ENCODE measurements around the gene PSMF1. TPM values are rescaled to one million over a fixed set of nuclear protein-coding genes. Genes with fewer than 3 reads are reported as not detected.

The PSMF1 gene
- polyA plus RNA-seq, 1 donor from 2014 or later = 236 TPM

GRCh38 chr20:1086277-1087213 lies 31.9 kb upstream of the PSMF1 start:
- Histone ChIP-seq H3K4me3 (ENCODE audit: low read length) (no peak overlapping the region), H3K79me2 (replicated peaks; ENCODE audit: insufficient read depth, low read length) (no peaks in the 10 kb centered on the region), H3K9me3 (ENCODE audit: low read length) (no peaks in the 10 kb centered on the region), H3K9me2 (ENCODE audit: insufficient read depth, low read length) (no peaks in the 10 kb centered on the region), H2AFZ (ENCODE audit: low read depth, low read length) (no peak overlapping the region), H3K9ac (ENCODE audit: low read length) (no peak overlapping the region), H4K20me1 (ENCODE audit: insufficient read depth) (no peaks in the 10 kb centered on the region), H3F3A (ENCODE audit: insufficient read depth, low read length, poor library complexity, severe bottlenecking) (no peaks in the 10 kb centered on the region), H3K36me3 (ENCODE audit: insufficient read depth, low read length) (no peaks in the 10 kb centered on the region), H3K27me3 (ENCODE audit: insufficient read depth, low read depth, low read length) (no peaks in the 10 kb centered on the region), H3K4me2 (ENCODE audit: low read length) (no peak overlapping the region), H3K27ac (ENCODE audit: low read length) (no peak overlapping the region)
- TF ChIP-seq POLR2AphosphoS5 (IDR thresholded peaks at IDR 0.05) = no peak
- no peak for TF ChIP-seq SMC3 (conservative IDR thresholded peaks at IDR 0.05; ENCODE audit: poor library complexity)
- no peak for TF ChIP-seq EZH2 (IDR thresholded peaks at IDR 0.05; ENCODE audit: borderline replicate concordance, insufficient read depth, low read length, poor library complexity, severe bottlenecking)
- TF ChIP-seq RAD21 (conservative IDR thresholded peaks at IDR 0.05) = no peak
- no peak for TF ChIP-seq MXI1 (conservative IDR thresholded peaks at IDR 0.05; ENCODE audit: poor library complexity, severe bottlenecking)
- no peak for TF ChIP-seq TAF1 (IDR thresholded peaks at IDR 0.05; ENCODE audit: low read depth)
- TF ChIP-seq CTCF (IDR thresholded peaks at IDR 0.05; ENCODE audit: poor library complexity, severe bottlenecking) = no peak
- TF ChIP-seq EP300 (conservative IDR thresholded peaks at IDR 0.05; ENCODE audit: poor library complexity, severe bottlenecking) = no peak
- TF ChIP-seq, protein P1, sequence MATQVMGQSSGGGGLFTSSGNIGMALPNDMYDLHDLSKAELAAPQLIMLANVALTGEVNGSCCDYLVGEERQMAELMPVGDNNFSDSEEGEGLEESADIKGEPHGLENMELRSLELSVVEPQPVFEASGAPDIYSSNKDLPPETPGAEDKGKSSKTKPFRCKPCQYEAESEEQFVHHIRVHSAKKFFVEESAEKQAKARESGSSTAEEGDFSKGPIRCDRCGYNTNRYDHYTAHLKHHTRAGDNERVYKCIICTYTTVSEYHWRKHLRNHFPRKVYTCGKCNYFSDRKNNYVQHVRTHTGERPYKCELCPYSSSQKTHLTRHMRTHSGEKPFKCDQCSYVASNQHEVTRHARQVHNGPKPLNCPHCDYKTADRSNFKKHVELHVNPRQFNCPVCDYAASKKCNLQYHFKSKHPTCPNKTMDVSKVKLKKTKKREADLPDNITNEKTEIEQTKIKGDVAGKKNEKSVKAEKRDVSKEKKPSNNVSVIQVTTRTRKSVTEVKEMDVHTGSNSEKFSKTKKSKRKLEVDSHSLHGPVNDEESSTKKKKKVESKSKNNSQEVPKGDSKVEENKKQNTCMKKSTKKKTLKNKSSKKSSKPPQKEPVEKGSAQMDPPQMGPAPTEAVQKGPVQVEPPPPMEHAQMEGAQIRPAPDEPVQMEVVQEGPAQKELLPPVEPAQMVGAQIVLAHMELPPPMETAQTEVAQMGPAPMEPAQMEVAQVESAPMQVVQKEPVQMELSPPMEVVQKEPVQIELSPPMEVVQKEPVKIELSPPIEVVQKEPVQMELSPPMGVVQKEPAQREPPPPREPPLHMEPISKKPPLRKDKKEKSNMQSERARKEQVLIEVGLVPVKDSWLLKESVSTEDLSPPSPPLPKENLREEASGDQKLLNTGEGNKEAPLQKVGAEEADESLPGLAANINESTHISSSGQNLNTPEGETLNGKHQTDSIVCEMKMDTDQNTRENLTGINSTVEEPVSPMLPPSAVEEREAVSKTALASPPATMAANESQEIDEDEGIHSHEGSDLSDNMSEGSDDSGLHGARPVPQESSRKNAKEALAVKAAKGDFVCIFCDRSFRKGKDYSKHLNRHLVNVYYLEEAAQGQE (IDR thresholded peaks at IDR 0.05; ENCODE audit: borderline replicate concordance) = no peak

DNA sequence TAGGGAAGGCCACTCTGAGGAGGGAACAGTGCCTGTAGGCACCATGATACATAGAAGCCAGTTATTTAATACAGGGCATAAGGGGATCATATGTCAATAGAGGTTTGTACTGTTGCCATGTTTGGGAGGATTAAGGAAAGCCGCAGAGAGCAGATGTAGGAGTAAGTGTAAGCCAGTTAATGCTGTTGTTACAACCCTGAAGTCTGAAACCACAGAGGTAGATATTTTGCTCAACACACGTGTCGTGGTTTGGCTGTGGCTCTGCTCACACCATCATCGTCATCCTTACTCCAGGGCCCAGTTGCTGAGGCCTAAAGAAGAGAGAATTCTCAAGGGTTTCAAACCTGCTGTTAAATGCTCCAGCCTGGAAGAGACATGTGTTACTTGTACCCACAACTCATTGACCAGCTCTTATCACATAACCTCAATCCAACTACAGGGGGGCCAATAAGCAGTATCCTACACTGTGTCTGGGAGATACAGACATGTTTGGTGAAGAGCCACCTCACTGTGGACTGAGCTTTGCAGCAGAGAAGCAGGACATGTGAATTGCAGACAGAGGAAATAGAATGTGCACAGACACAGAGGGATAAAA lies 31.0 kb upstream of the PSMF1 start:
- no peak overlapping the region for H3K4me3 ChIP-seq (ENCODE audit: low read length)
- no peaks in the 10 kb centered on the region for H3F3A ChIP-seq (ENCODE audit: insufficient read depth, low read length, poor library complexity, severe bottlenecking)
- no peaks in the 10 kb centered on the region for H3K27me3 ChIP-seq (ENCODE audit: insufficient read depth, low read depth, low read length)
- TF ChIP-seq, protein P1 (IDR thresholded peaks at IDR 0.05; ENCODE audit: borderline replicate concordance) = no peak
- TF ChIP-seq TAF1 (IDR thresholded peaks at IDR 0.05; ENCODE audit: low read depth) (no peak), CTCF (IDR thresholded peaks at IDR 0.05; ENCODE audit: poor library complexity, severe bottlenecking) (no peak), EZH2 (IDR thresholded peaks at IDR 0.05; ENCODE audit: borderline replicate concordance, insufficient read depth, low read length, poor library complexity, severe bottlenecking) (no peak), SMC3 (conservative IDR thresholded peaks at IDR 0.05; ENCODE audit: poor library complexity) (no peak), RAD21 (conservative IDR thresholded peaks at IDR 0.05) (no peak), MXI1 (conservative IDR thresholded peaks at IDR 0.05; ENCODE audit: poor library complexity, severe bottlenecking) (no peak), EP300 (conservative IDR thresholded peaks at IDR 0.05; ENCODE audit: poor library complexity, severe bottlenecking) (no peak), POLR2AphosphoS5 (IDR thresholded peaks at IDR 0.05) (no peak)
- H3K36me3 ChIP-seq (ENCODE audit: insufficient read depth, low read length) = no peaks in the 10 kb centered on the region
- H3K27ac ChIP-seq (ENCODE audit: low read length) = no peak overlapping the region
- no peaks in the 10 kb centered on the region for H3K9me3 ChIP-seq (ENCODE audit: low read length)
- no peak overlapping the region for H3K4me2 ChIP-seq (ENCODE audit: low read length)
- no peak overlapping the region for H3K9ac ChIP-seq (ENCODE audit: low read length)
- no peaks in the 10 kb centered on the region for H4K20me1 ChIP-seq (ENCODE audit: insufficient read depth)
- H3K79me2 ChIP-seq (replicated peaks; ENCODE audit: insufficient read depth, low read length) = no peaks in the 10 kb centered on the region
- no peaks in the 10 kb centered on the region for H3K9me2 ChIP-seq (ENCODE audit: insufficient read depth, low read length)
- H2AFZ ChIP-seq (ENCODE audit: low read depth, low read length) = no peak overlapping the region
